Kasumi-1 (cell line): ENCODE data around the gene RASA3.
"Not testable (repeated sequence)": the region's sequence is repeated elsewhere in the genome, so short reads cannot be mapped to it uniquely, and the experiment has no call there.

Experiments used
- DNase-seq, 2 experiments: peaks; one replicate each; lab custom pipeline; 2025; lab: John Stamatoyannopoulos, UW

Gene RASA3, protein sequence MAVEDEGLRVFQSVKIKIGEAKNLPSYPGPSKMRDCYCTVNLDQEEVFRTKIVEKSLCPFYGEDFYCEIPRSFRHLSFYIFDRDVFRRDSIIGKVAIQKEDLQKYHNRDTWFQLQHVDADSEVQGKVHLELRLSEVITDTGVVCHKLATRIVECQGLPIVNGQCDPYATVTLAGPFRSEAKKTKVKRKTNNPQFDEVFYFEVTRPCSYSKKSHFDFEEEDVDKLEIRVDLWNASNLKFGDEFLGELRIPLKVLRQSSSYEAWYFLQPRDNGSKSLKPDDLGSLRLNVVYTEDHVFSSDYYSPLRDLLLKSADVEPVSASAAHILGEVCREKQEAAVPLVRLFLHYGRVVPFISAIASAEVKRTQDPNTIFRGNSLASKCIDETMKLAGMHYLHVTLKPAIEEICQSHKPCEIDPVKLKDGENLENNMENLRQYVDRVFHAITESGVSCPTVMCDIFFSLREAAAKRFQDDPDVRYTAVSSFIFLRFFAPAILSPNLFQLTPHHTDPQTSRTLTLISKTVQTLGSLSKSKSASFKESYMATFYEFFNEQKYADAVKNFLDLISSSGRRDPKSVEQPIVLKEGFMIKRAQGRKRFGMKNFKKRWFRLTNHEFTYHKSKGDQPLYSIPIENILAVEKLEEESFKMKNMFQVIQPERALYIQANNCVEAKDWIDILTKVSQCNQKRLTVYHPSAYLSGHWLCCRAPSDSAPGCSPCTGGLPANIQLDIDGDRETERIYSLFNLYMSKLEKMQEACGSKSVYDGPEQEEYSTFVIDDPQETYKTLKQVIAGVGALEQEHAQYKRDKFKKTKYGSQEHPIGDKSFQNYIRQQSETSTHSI

DNA sequence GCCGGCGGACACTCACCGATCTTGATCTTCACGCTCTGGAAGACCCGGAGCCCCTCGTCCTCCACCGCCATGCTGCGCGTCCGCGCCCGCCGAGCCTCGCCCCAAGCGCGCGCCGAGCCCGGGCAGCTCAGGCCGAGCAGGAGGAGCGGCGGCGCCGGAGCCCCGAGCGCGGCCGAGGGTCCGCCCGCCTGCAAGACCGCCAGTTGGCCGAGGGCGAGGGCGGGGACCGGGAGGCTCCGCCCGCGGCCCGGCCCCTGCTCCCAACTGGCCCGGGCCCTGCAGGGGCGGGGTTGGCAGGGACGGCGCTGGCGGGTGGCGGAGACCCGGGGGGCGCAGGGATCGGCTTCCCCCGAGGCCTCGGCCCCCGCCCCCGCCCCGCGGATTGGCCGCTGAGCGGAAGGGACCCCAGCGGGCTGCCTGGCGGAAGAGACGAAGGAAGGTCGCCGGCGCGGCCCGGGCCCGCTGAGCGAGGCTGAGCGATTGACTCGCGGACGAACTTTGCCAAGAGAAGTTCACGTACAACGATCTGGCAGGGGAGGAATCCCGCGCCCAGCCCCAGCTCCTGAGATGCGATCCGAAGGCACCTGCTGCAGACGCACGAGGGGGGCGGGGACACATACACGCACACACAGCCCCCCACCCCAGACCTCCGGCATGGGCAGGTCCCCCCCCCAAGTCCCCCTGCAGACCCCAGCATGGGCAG lies at the start of gene RASA3:
Gene RASA3, minus strand, starts transcription at position 205 of the 703 bp plus-strand sequence. Its CDS starts 134 bp downstream, at position 71.
- peak; percentile 58 to 62 for DNase-seq

DNA sequence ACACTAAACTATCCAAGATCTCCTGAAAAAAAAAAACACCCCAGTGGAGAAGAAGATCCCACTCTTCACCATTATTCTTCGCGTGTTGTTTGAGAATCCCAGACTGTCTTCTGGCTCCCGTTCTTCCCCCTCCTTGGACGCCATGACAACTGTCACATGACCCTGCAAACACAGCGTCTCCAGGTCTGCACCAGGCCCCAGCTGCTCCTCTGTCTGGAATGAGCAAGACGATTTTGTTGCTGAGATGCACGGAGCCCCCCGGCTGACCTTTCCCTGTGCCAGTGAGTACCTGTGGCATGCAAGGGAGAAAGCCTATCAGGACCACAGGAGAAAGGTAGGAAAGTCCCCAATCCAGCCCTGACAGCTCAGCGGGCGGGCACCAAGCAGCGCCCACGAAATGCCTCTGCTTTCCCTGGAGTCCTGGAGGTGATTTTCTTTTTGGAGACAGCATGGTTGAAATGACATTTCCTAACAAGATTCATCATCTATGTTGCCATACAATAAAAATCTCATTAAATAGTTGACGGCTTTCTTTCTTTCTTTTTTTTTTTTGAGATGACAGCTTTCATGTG lies 46.8 kb upstream of the RASA3 start, which contains the start of gene CFAP97D2:
Gene CFAP97D2, plus strand, starts transcription at position 171 of the 572 bp plus-strand sequence. Its CDS starts 74 bp downstream, at position 245.
- DNase-seq = no peak

DNA sequence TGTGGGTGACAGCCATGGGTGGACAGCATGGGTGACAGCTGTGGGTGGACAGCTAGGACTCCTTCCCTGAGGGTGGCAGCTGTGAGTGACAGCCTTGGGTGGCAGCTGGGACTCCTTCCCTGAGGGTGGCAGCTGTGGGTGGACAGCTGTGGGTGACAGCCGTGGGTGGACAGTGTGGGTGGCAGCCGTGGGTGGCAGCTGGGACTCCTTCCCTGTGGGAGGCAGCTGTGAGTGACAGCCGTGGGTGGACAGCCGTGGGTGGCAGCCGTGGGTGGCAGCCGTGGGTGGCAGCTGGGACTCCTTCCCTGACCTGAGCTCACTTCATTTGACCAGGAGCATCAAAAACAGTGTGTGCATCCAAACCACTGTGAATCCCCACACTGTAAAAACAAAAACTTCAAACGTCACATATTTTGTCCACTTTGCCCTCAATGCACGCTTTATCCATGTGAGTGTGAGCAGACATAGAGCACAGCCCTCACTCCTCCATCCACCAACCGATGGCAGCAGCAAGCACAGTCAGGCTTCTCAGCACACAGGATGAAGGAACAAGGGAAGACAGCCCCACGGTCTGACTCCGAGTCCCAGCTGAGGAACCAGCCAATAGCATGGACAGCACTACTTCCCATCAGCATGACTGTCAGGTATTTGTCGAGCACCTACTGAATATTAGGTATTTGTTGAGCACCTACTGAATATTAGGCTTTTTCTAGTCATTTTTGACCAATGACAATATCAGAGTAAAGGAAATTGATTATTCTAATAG lies 45.0 kb upstream of the RASA3 start:
- DNase-seq = no peak

DNA sequence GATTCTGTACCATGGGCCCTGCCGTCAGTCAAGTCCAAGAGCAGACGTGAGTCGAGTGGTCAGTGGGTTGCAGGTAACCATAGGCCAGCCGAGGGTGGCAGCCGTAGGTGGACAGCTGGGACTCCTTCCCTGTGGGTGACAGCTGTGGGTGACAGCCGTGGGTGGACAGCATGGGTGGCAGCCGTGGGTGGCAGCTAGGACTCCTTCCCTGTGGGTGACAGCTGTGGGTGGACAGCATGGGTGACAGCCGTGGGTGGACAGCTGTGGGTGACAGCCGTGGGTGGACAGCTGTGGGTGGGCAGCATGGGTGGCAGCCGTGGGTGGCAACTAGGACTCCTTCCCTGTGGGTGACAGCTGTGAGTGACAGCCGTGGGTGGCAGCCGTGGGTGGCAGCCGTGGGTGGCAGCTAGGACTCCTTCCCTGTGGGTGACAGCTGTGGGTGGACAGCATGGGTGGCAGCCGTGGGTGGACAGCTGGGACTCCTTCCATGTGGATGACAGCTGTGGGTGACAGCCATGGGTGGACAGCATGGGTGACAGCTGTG lies 44.0 kb upstream of the RASA3 start:
- not testable (repeated sequence) for DNase-seq

DNA sequence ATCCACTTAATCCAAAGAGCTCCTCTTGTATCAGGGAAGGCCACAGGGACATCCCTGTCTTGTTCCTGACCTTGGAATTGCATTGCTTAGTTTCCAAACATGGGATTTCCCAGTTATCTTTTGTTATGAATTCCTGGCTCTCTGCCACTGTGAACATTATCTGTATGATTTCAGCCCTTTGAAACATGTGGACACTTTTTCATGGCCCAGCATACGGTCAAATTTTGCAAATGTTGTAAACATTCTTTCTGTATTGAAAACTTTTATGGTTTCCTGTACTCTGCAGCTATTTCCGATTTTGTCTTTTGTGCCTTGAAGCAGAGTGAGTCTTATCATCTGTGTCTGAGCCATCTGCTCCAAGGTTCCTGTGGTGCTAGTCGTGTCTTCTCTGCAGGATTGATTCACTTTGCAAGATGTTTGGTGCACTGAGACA lies 42.1 kb upstream of the RASA3 start:
- DNase-seq = peak in 1 of 2 experiments; percentile 6

DNA sequence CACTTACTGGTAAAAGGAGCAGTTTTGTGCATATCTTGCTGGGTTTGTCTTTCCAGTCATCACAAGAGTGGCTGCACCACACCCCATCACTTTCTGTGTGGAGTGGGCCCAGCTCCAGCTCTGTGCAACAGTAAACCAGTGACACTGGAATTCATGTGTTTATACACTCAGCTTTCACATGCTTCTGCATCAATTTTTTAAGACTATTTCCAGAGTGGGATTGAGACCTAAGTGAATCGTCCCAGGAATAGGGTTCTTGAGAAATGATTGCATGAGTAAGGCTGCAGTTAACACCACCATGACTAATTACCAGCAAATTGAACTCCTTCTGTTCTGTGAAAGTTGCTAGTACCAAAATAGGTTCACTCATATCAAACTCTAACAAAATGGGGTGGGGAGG lies 41.3 kb upstream of the RASA3 start:
- no peak for DNase-seq

DNA sequence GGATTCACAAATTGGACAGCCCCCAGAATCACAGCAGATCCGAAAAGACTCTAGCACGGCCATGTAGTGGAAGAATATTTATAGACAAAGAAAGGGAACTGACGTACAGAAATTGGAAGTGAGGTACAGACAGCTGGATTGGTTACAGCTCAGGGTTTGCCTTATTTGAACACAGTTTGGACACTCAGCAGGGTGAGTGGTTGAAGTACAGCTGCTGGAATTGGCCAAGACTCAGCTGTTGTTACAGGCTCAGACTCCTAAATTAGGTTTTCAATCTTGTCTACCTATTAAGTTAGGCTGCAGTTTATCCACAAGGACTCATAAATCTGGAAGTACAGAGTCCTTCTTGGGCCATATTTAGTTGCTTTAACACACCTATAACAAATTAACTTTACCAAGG lies 40.8 kb upstream of the RASA3 start:
- DNase-seq = no peak

DNA sequence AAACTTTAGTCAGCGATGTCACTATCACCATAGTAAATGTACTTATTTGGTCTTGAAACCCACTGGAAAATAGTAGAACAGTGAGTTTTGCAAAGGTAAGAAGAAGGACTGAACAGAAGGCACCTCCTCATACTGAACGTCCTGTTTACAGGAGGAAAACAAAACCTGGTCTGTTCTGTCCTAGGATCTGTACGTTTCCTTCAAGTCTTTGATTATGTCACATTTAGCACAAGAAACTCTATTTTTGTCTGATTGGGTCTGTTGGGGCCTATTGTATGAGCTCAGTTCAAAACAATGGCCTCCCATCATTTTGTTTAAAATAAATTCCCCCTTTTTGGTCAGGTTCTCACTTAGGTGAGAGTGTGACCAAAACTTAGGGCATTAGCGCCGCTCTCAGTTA lies 35.5 kb upstream of the RASA3 start:
- no peak for DNase-seq

DNA sequence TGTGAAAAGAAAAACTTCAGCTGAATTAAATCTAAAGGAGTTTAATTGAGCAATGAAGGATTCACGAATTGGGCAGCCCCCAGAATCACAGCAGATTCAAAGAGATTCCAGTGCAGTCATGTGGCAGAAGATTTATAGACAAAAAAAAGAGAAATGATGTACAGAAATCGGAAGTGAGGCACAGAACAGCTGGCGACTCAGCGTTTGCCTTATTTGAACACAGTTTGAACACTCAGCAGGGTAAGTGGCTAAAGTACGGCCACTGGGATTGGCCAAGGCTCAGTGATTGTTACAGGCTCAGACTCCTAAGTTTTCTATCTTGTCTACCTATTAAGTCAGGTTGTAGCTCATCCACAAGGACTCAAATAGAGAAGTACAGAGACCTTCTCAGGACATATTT lies 35.0 kb upstream of the RASA3 start:
- DNase-seq = no peak

DNA sequence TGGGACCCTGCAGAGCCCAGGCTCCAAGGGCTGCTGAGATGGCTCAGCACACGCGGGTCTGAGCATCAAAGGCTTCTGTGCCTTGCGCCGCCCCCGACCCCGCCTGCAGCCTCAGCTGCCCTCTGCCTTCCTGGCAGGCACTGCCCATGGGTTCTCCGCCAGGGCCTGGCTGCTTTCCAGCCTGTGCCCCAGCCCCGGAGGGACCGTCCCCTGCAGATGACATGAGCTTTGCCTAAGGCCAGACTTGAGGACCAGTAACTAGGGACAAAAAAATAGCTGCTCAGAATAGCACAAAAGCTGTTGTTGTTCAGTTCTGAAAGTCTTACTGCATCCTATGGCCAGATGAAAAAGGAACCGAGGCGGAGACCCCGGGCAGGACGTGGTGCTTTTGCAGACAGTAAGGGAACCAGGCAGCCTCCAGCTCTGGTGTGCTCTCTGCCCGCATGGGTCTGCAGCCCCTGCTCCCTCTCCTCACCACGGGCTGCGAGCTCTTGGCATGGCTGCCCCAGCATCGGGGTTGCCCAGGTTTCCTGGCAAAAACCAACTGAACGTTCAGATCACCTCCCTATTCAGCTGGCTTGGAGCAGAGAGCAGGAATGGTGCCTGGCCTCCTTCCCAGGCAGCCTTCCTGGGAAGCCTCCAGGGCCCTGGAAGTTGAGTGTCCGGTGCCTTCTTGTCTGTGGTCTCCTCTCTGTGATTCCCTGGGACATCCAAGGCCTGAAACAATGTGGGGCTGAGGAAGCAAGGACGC lies 34.1 kb upstream of the RASA3 start:
- no peak for DNase-seq

DNA sequence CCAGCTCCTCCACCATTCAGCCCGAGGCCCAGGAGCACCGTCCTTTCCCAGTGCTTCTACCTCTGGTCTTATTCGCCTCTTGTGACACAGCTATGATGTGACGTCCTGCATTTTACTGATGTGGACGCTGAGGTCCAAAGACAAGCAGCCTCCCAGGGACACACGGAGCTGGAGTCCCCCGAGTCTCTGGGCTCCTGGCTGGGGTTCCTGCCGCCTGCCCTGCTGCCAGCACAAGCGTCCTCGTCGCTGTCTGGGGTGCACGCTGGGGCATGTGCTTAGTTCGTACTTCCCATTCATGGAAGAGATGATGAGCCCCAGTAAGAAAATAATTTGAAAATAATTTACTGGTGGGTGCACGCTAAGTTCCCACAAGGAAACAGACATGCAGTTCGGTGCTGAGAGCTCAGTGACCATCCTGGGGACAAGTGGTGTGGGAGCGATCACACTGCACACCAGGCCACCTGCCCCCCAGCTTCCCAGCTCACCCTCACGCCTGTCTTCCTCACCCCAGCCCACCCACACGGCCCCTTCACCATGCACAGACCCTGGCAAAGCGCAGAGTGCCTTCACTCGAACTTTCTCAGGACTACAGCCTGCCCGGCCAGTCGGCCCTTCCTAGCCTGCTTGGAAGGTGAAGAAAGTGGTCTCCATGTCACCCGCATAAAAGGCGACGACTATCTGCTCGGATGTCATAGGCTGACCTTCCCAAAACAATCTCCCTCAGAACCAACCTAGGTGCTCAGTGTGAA lies 32.4 kb upstream of the RASA3 start:
- no peak for DNase-seq

DNA sequence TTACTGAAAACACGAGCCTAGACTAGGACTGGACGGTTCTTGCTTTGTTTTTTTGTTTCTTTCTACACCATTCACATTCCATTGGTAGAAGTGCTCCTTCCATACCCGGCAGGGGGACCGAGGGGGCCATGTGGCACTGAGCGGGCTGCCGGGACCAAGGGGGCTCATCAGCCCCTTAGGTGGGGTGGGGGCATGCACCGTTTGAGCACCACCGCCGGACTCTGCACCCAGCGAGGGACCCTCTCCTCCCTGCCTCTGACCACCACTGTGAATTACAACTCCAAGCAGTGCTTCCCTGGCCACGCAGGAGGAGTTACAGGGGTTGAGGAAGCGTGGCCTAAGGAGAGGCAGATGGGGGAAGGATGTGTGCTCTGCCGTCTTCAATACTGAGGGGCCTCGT lies 31.6 kb upstream of the RASA3 start:
- no peak for DNase-seq

DNA sequence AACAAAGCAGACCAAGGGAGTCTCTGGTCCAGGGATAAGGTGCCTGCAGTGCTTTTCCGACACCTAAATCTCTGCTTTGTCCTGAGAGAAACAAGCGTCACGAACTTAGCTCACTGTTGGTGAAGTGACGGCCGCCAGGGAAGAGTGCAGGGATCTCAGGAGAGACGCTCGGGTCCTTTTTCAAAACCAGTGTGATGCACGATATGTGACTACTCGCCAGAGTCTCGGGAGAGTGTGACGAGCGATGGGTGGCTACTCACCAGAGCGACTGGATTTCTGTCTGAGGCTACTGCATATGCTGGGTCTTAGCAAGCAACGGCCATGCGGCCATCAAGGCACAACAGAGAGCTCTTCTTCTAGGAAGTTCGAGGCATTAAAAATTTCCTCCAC lies 30.1 kb upstream of the RASA3 start:
- no peak for DNase-seq

DNA sequence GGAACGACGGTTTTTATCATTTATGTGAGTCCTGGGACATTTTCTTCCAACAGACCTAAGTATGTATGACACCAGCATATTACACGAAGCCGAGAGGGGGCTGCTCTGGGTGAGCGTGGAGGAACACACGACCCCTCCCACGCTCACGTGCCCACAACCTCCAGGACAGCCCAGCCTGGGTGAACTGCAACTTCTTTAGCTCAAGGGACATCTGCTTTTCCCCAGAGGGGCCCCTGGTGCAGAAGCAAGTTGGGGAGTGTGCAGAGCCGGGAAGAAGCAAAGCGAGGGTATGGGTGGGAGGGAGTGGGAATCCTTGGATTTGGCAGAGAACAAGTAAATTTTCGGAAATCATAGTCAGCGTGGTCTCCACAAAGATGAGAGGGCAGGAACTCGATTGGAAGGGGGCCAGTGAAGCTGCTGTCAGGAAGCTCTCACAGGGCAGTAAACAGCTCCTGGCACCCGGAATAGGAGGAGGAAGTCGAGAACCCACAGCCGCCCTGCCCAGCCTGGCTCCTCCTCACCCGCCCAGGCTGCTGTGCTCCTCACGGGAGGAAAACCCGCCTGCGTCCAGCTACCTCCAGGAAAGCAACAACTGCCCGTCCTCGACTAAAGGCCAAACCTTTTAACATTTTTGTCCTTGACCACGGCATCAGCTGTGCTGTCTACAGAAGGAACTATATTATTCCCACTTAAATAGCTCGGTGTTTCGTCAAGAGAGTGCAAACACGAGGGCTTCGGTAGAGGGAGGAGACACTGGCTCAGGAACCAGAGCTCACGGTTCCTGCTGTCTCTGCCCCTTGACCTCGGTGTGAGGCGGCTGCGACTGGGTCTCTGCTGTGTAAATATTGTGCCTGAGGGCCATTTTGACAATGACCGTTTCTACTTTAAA lies 29.5 kb upstream of the RASA3 start:
- peak; percentile 81 to 84 for DNase-seq

DNA sequence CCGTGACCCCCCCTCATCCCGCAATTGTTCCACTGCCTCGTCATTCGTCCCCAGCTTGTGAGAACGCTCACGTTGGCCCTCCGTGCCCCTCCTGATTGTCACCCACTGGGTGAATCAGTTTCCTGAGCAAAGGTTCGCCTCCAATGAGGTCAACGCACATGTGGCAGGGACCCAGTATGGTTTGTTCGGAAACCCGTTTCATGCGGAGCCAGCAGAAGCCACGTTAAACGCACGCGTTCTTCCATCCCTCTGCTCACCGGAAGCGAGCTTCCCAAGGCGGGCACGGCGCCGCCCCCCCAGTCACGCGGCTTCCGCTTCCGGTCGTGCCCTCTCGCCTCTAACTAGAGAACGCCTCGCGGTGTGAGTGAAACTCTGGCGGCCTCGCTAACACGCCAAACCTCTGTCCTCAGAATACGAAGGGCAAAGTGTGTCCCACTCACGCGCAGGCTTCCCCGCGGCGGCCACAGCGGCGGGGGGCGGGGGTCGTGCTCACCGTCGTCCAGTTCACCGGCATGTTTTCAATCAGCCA lies 28.7 kb upstream of the RASA3 start:
- no peak for DNase-seq

DNA sequence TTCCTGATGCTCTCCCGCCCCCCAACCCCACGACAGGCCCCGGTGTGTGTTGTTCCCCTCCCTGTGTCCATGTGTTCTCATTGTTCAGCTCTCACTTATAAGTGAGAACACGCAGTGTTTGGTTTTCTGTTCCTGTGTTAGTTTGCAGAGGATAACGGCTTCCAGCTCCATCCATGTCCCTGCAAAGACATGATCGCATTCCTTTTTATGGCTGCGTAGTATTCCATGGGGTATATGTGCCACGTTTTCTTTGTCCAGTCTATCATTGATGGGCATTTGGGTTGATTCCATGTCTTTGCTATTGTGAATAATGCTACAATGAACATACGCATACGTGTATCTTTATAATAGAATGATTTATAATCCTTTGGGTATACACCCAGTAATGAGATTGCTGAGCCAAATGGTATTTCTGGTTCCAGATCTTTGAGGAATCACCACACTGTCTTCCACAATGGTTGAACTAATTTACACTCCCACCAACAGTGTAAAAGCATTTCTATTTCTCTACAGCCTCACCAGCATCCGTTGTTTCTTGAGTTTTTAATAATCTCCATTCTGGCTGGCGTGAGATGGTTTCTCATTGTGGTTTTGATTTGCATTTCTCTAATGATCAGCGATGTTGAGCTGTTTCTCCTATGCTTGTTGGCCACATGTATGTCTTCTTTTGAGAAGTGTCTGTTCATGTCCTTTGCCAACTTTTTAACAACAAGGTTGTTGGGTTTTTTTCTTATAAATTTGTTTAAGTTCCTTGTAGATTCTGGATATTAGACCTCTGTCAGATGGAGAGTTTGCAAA lies 26.6 kb upstream of the RASA3 start:
- not testable (repeated sequence) for DNase-seq

DNA sequence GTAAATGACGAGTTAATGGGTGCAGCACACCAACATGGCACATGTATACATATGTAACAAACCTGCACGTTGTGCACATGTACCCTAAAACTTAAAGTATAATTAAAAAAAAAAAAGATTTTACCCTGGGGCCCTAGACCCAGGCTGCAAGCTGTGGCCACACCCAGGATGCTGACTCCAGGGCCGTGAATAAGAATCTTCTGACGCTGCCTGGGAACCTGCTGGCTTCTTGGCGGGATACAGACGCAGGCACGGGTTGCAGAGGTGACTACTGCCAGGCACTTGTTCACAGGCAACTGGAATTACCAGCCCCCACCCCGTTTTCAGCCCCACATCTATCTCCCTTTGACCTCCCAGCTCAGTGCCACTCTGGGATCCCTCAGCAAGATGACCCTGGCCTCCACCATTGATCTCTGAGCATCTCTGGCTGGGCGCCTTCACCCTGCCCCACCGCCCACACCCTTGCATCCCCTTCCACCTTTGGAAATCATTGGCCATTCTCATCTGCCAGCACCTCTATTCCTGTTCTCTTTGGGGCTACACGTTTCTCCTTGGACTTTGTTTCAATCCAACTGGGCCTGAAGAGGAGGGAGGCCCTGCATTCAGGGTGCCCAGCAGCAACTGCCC lies 25.6 kb upstream of the RASA3 start:
- no peak for DNase-seq
